ENCODE measurements around the gene CENPH. TPM values are rescaled to one million over a fixed set of nuclear protein-coding genes. Genes with fewer than 3 reads are reported as not detected.

The CENPH gene
- total RNA-seq, 4 donors from 2014 or later = 2.9 to 11.6 (median 3.9) TPM

DNA sequence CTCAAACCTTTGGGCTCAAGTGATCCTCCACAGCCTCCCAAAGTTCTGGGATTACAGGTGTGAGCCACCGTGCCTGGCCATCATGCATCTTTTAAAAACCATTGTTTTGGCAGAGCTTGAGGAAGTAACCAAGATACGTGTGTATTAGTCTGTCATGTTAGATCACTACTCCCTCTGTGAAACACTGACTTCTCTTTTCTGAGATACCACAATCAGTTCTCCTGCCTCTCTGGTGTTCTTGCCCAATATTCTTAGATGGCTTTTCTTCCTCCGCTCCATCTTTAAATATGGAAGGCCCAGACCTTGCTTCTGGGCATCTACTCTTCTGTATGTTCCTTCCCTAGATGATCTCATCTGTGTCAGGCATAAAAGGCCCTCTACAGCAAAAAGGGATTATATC, 36.7 kb upstream of the CENPH start:
- Histone ChIP-seq H3K4me1 (no peaks in the 10 kb centered on the region), H3K9me3 (no peaks in the 10 kb centered on the region), H3K36me3 (no peaks in the 10 kb centered on the region), H3K27me3 (no peaks in the 10 kb centered on the region), H3K4me3 (no peak overlapping the region), H3K27ac (no peak overlapping the region)
- no peak for DNase-seq
- TF ChIP-seq POLR2A (IDR thresholded peaks at IDR 0.05) = no peak
- TF ChIP-seq, protein P1, sequence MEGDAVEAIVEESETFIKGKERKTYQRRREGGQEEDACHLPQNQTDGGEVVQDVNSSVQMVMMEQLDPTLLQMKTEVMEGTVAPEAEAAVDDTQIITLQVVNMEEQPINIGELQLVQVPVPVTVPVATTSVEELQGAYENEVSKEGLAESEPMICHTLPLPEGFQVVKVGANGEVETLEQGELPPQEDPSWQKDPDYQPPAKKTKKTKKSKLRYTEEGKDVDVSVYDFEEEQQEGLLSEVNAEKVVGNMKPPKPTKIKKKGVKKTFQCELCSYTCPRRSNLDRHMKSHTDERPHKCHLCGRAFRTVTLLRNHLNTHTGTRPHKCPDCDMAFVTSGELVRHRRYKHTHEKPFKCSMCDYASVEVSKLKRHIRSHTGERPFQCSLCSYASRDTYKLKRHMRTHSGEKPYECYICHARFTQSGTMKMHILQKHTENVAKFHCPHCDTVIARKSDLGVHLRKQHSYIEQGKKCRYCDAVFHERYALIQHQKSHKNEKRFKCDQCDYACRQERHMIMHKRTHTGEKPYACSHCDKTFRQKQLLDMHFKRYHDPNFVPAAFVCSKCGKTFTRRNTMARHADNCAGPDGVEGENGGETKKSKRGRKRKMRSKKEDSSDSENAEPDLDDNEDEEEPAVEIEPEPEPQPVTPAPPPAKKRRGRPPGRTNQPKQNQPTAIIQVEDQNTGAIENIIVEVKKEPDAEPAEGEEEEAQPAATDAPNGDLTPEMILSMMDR (IDR thresholded peaks at IDR 0.05) = no peak

DNA sequence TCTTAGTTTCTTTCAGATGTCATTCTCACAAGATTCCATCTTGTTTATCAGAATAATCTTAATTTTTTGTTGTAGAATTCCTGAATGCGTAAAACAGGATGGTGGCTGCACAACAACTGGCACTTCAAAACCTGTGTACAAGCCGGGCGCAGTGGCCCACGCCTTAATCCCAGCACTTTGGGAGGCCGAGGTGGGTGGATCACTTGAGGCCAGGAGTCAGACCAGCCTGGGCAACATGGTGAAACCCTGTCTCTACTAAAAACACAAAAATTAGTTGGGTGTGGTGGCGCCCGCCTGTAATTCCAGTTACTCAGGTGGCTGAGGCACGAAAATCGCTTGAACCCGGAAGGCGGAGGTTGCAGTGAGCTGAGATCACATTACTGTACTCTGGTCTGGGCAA, 32.9 kb upstream of the CENPH start:
- Histone ChIP-seq H3K4me3 (no peak overlapping the region), H3K27ac (no peak overlapping the region), H3K27me3 (no peaks in the 10 kb centered on the region), H3K4me1 (no peaks in the 10 kb centered on the region), H3K36me3 (no peaks in the 10 kb centered on the region), H3K9me3 (no peaks in the 10 kb centered on the region)
- no peak for DNase-seq
- TF ChIP-seq, protein P1 (IDR thresholded peaks at IDR 0.05) = no peak
- no peak for TF ChIP-seq POLR2A (IDR thresholded peaks at IDR 0.05)

DNA sequence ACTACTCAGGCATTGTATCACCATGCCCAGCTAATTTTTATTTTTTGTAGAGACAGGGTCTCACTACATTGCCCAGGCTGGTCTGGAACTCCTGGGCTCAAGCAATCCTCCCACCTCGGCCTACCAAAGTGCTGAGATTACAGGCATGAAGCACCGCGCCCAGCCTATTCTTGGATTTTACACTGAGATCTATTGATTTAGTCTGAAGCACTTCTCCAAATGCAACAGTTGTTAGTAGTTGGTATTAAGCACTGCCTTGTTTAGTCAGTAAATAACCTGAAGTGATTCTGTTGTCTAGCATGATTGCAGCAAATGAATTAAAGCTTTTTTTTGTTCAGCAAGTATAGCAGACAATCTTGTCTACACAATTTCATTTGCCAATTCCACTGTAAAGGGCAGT, 31.3 kb upstream of the CENPH start:
- Histone ChIP-seq H3K4me3 (no peak overlapping the region), H3K4me1 (no peaks in the 10 kb centered on the region), H3K9me3 (no peaks in the 10 kb centered on the region), H3K36me3 (no peaks in the 10 kb centered on the region), H3K27me3 (no peaks in the 10 kb centered on the region), H3K27ac (no peak overlapping the region)
- TF ChIP-seq, protein P1 (IDR thresholded peaks at IDR 0.05) = no peak
- no peak for TF ChIP-seq POLR2A (IDR thresholded peaks at IDR 0.05)
- no peak for DNase-seq

DNA sequence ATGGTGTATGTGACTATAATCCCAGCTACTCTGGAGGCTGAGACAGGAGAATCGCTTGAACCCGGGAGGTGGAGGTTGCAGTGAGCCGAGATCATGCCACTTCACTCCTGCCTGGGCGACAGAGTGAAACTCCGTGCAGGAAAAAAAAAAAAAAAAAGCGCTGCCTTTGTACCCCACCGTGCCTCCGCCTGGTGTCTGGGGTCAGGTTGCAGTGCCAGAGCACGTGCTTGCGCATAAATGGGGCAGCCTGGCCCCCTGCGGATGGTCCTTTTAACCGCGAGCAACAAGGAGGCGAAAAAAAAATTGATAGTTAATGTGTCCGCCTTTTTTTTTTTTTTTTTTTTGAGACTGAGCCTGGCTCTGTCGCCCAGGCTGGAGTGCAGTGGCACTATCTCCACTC, 28.7 kb upstream of the CENPH start:
- H3K4me3 ChIP-seq = no peak overlapping the region
- no peaks in the 10 kb centered on the region for H3K36me3 ChIP-seq
- H3K9me3 ChIP-seq = no peaks in the 10 kb centered on the region
- no peaks in the 10 kb centered on the region for H3K4me1 ChIP-seq
- H3K27ac ChIP-seq = no peak overlapping the region
- no peak for DNase-seq
- no peaks in the 10 kb centered on the region for H3K27me3 ChIP-seq
- TF ChIP-seq, protein P1 (IDR thresholded peaks at IDR 0.05) = no peak
- TF ChIP-seq POLR2A (IDR thresholded peaks at IDR 0.05) = no peak

DNA sequence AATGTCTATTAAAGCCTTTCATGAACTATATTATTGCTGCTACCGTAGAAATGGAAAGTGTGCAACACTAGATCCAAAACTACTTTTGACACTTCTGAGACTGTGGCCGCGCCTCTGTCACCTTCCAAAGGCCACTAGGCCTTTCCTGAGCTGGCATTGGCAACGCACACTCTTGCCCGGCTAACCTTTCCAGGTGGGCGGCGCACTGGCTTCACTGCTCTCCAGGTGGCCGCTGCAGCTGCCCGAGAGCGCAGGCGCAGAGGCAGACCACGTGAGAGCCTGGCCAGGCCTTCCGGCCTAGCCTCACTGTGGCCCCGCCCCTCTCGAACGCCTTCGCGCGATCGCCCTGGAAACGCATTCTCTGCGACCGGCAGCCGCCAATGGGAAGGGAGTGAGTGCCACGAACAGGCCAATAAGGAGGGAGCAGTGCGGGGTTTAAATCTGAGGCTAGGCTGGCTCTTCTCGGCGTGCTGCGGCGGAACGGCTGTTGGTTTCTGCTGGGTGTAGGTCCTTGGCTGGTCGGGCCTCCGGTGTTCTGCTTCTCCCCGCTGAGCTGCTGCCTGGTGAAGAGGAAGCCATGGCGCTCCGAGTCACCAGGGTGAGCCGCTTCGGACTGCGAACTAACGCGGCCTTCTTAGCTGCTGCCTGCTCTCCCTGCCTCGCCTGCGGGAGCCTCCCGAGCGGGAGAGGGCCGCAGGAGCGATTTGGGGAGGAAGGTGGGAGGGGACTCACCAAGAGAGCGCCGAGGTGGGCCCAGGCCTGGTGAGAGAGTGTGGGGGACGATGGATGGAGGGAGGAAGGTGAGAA, 22.5 kb upstream of the CENPH start, which contains the start of gene CCNB1:
Gene CCNB1 (plus strand): TSS at position 465 of the 807 bp plus-strand sequence. CDS start 113 bp downstream, at position 578.
- H3K36me3 ChIP-seq = no peaks in the 10 kb centered on the region
- H3K4me1 ChIP-seq = peaks cover 0 to 10% (median 4%) of the 10 kb centered on the region in 4 donors
- peak within 1 kb of the TSS; percentile 58 to 78 (median 60) for H3K4me3 ChIP-seq
- no peak for TF ChIP-seq POLR2A (IDR thresholded peaks at IDR 0.05)
- TF ChIP-seq, protein P1 (IDR thresholded peaks at IDR 0.05) = peak in 3 of 6 experiments; percentile 10 to 39 (median 25)
- no peaks in the 10 kb centered on the region for H3K9me3 ChIP-seq
- no peaks in the 10 kb centered on the region for H3K27me3 ChIP-seq
- DNase-seq = peak; percentile 96 to 99 (median 99)
- peak within 1 kb of the TSS; percentile 29 to 74 (median 44) for H3K27ac ChIP-seq

All from Peyer's patch (tissue), 4 donors.